HG02642 (cell line): ENCODE results near the gene KDSR.

ENCODE experiments used
- ATAC-seq: cut with Tn5 transposase; IDR thresholded peaks from one replicate; pipeline ENCODE4 v1.9.1; 2021; ENCODE audit warnings: mild to moderate bottlenecking; ENCODE audit not compliant: unreplicated experiment, poor library complexity

The KDSR gene

GRCh38 chr18:63367053-63367953 lies at the start of gene KDSR:
Gene KDSR, minus strand, starts transcription at chr18:63367206. Its CDS starts 88 bp downstream, at chr18:63367118.
- ATAC-seq, result peak; percentile 87

GRCh38 chr18:63412953-63413352 lies 45.9 kb upstream of the KDSR start:
- no peak for ATAC-seq

GRCh38 chr18:63410792-63411191 lies 43.8 kb upstream of the KDSR start:
- no peak for ATAC-seq

- no peak for ATAC-seq
Measured at GRCh38 chr18:63409301-63409700, 42.3 kb upstream of the KDSR start.

- ATAC-seq, result no peak
Measured at GRCh38 chr18:63407734-63408133, 40.7 kb upstream of the KDSR start.

GRCh38 chr18:63405986-63406385 lies 39.0 kb upstream of the KDSR start:
- ATAC-seq, result no peak

GRCh38 chr18:63402246-63403162 lies 35.5 kb upstream of the KDSR start:
- no peak for ATAC-seq

- ATAC-seq, result no peak
Measured at GRCh38 chr18:63399300-63399699, 32.3 kb upstream of the KDSR start.

GRCh38 chr18:63397349-63397748 lies 30.3 kb upstream of the KDSR start:
- no peak for ATAC-seq

GRCh38 chr18:63395503-63395902 lies 28.5 kb upstream of the KDSR start:
- no peak for ATAC-seq

- ATAC-seq, result no peak
Measured at GRCh38 chr18:63394954-63395353, 27.9 kb upstream of the KDSR start.

- ATAC-seq, result no peak
Measured at GRCh38 chr18:63387861-63388260, 20.9 kb upstream of the KDSR start.

- ATAC-seq, result no peak
Measured at GRCh38 chr18:63382843-63383242, 15.8 kb upstream of the KDSR start.

GRCh38 chr18:63379639-63379962 lies 12.6 kb upstream of the KDSR start:
- ATAC-seq, result no peak

GRCh38 chr18:63378919-63379638 lies 12.1 kb upstream of the KDSR start:
- ATAC-seq, result no peak

- ATAC-seq, result no peak
Measured at GRCh38 chr18:63377275-63377980, 10.4 kb upstream of the KDSR start.

GRCh38 chr18:63376538-63376937 lies 9.5 kb upstream of the KDSR start:
- no peak for ATAC-seq

GRCh38 chr18:63374540-63374939 lies 7.5 kb upstream of the KDSR start:
- ATAC-seq, result no peak

GRCh38 chr18:63373161-63373560 lies 6.2 kb upstream of the KDSR start:
- ATAC-seq, result no peak

- no peak for ATAC-seq
Measured at GRCh38 chr18:63368611-63369010, 1.6 kb upstream of the KDSR start.
